HG03575 (cell line): ENCODE data around the gene FLYWCH1.

Source experiments
- ATAC-seq: cut with Tn5 transposase; IDR thresholded peaks from one replicate; pipeline ENCODE4 v1.9.1; 2021; ENCODE audit not compliant: unreplicated experiment, insufficient number of reproducible peaks, low FRiP score; ENCODE audit errors: extremely low read depth

The FLYWCH1 gene

DNA sequence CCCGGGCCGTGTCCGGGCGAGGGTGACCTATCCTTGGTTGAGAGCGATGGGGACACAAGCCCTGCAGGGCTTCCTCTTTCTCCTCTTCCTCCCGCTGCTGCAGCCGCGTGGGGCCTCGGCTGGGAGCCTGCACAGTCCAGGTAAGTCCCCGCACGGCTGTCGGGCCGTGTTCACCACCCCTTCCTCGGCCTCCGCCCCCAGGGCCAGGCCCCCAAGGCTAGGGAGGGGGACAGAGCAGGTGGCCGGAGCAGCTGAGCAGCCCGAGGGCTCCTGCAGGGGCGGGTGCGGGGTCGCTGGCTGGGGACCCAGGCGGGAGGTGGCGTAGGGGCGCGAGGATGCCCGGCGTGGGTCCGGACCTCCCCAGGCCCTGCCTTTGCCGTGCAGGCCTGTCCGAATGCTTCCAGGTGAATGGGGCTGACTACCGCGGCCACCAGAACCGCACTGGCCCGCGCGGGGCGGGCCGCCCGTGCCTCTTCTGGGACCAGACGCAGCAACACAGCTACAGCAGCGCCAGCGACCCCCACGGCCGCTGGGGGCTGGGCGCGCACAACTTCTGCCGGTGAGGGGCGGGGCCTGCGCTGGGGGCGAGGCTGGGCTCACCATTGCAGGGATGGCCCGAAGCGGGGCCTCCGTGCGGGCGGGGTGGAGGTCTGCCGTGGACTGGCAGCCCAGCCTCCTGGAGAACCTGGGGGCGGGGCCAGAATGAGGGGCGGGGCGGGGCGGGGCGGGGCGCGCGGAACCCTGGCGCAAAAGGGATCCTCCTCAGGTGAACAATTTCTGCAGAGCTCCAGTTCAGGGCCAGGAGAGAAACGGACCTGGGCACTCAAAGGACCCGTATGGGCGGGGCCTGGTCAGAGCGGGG, 53.0 kb downstream of the FLYWCH1 start:
- no peak for ATAC-seq

DNA sequence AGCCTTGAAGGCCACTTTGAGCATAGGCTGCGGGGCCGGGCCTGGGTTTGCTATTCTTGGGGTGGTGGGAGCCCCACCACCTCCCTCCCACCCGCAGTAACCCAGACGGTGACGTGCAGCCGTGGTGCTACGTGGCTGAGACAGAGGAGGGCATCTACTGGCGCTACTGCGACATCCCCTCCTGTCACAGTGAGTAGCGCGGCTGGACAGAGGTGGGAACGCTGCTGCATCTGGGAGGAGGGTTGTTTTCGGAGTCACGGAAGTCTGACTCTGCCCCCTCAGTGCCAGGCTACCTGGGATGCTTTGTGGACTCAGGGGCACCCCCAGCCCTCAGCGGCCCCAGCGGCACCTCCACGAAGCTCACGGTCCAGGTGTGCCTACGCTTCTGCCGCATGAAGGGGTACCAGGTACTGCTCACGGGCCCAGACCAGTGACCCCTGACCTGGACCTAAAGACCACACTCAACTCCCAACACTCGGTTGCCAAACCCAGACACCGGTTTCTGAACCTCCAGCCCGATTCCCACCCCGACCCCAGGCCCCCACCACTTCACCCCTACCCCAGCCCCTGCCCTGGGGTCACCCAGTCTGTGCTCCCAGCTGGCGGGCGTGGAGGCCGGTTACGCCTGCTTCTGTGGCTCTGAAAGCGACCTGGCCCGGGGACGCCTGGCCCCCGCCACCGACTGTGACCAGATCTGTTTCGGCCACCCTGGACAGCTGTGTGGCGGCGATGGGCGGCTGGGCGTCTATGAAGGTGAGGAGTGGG, 54.5 kb downstream of the FLYWCH1 start:
- ATAC-seq, result no peak

DNA sequence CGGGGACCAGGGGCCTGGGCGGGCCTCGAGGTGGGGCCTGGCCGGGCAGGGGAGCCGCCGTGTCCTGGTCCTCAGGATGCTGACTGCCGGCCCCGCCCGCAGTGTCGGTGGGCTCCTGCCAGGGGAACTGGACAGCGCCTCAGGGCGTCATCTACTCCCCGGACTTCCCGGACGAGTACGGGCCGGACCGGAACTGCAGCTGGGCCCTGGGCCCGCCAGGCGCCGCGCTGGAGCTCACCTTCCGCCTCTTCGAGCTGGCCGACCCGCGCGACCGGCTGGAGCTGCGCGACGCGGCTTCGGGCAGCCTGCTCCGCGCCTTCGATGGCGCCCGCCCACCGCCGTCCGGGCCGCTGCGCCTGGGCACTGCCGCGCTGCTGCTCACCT, 55.1 kb downstream of the FLYWCH1 start:
- no peak for ATAC-seq

DNA sequence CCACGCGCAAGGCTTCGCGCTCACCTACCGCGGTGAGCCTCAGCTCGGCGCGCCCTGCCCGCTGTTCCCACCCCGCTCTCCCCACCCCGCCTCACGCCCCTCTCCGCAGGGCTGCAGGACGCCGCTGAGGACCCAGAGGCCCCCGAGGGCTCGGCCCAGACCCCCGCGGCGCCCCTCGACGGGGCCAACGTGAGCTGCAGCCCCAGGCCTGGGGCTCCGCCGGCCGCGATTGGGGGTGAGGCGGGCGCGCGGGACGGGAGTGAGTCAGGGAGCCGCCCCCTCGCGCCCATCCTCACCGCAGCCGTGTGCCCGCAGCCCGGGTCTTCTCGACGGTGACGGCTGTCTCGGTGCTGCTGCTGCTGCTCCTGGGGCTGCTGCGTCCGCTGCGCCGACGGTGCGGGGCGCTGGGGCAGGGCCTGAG, 55.5 kb downstream of the FLYWCH1 start:
- ATAC-seq, result no peak

DNA sequence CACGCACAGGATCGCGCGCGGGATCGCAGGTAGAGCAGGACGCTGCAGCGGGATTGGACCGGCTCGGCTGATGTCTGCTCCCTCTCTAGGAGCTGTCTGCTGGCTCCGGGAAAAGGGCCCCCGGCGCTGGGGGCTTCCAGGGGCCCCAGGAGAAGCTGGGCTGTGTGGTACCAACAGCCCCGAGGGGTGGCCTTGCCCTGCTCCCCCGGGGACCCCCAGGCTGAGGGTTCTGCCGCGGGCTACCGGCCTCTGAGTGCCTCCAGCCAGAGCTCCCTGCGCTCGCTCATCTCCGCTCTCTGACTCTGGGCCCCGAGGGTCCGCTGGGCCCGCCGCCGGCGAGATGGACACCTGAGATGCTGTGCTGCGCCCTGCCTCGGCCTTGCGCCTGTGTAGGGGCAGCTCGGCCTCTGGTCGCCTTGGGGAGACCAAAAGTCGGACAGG, 56.0 kb downstream of the FLYWCH1 start:
- no peak for ATAC-seq

DNA sequence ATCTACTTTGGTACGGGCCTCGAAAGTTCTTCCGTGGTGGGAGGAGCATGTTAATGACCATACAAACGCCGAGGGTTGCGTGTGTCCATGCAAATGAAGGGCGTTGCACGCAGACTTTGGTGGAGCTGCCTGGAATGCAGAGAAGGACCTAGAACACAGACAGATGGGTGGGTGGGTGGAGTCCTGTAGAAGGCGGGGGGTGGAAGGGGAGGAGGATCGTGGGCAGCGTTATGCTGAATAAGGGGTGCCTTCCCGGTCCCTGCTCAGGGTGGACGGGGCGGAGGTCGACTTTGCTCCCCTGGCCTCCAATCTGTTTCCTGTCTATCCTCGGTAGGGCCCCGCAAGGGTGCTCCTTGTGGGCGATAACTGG, 56.6 kb downstream of the FLYWCH1 start:
- ATAC-seq, result no peak

DNA sequence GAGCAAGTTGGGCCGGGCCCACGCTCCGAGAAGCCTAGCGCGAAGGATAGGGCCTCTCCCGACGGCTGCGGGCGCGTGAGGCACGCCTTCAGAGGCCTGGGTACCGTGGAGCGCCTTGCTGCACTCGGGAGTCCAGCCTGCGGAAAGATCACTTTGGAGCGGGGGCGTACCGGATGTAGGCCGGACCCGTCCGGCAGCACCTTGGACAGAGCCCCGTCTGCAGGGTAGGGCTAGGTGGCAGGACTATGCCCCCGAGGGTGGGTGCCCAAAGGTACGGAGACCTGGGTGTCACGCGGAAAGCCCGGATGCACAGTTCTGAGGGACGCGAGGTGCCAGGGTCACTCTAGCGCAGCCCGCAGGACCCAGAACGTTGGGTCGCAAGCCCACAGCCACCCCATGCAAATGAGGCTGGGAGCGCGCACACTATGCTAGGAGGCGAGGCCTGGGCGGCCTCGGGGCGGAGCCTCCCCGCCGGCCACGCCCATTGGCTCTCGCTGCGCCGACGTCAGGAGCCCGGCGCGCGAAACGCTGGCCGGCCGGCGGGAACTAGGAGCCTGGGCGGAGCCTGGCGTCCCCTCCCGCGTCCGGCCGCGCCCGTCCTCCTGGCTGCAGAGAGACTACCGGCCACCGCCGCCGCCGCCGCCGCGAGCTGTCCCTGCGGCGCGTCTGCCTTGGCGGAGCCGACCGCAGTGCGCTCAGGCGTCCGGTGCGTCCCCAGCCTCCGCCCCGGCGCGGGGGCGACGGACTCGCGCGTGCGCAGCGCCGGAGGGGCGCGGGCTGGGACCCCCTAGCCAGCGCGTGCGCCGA, 57.2 kb downstream of the FLYWCH1 start, which contains the start of gene PAQR4:
Gene PAQR4 (plus strand): TSS at position 611 of the 807 bp plus-strand sequence. CDS start 327 bp downstream, outside the sequence.
- no peak for ATAC-seq

DNA sequence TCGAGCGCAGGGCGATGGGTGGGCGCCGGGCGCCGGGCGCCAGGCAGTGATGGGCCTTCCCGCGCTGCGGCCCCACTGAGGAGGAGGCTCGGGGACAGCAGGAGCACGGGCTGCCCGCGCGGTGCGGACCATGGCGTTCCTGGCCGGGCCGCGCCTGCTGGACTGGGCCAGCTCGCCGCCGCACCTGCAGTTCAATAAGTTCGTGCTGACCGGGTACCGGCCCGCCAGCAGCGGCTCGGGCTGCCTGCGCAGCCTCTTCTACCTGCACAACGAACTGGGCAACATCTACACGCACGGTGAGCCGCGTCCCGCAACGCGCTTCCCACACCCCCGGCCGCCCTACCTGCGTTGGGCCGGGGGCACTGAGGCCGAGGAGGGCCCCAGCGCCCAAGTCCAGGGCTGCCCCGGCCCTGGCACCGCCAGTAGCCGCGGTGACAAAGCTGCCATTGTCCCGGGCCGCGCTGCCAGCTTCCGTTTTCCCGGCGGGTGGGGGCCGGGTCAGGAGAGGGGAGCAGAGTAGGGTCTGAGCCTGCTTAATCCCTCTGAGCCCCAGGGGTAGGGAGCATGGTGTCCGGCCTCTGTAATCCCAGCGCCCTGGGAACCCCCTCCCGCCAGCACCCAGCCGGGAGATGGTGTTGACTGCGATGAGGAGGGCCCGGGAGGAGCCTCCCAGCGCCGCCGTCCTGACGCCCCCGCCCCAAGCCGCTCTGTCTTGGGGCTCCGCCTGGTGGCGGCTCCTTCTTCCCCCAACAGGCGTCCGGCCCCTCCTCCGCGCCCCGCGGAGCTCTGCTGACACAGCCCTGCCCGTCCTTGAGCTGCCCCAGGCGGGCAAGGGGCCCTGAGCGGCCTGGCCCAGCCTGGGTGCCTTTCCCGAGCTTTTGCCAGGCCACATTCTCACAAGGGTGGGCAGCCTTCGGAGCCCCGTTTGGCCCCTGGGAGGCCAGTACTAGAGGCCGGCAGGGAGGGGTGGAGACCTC, 58.1 kb downstream of the FLYWCH1 start:
- no peak for ATAC-seq

DNA sequence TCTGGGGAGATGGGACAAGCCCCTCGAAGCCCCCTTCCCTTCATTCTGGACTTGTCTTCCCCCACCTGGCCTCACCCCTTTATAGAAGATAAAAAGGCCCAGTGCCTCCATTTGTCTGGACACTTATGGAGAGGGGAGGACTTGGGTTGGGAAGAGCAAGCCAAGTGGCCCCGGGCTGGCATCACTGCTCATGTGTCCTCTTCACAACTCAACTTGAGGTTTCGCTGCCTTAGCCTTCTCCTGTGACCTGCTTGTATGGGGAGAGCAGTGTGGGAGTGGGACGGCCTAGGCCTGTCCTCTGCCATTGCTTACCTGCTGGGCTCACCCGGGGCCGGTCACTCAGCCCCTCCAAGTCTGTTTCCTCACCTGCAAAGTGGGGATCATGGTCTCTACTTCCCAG, 58.8 kb downstream of the FLYWCH1 start:
- no peak for ATAC-seq

DNA sequence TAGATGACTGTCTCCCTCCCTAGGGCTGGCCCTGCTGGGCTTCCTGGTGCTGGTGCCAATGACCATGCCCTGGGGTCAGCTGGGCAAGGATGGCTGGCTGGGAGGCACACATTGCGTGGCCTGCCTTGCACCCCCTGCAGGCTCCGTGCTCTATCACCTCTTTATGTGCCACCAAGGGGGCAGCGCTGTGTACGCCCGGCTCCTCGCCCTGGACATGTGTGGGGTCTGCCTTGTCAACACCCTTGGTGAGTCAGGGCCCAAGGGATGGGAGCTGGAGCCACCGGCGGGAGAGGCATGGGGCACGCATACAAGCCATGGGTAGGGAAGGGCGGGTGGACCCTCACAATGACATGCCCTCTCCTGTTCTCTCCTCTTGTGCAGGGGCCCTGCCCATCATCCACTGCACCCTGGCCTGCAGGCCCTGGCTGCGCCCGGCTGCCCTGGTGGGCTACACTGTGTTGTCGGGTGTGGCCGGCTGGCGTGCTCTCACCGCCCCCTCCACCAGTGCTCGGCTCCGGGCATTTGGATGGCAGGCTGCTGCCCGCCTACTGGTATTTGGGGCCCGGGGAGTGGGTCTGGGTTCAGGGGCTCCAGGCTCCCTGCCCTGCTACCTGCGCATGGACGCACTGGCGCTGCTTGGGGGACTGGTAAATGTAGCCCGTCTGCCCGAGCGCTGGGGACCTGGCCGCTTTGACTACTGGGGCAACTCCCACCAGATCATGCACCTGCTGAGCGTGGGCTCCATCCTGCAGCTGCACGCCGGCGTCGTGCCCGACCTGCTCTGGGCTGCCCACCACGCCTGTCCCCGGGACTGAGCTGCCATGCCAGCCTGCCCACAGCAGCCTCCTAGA, 59.6 kb downstream of the FLYWCH1 start:
- no peak for ATAC-seq

DNA sequence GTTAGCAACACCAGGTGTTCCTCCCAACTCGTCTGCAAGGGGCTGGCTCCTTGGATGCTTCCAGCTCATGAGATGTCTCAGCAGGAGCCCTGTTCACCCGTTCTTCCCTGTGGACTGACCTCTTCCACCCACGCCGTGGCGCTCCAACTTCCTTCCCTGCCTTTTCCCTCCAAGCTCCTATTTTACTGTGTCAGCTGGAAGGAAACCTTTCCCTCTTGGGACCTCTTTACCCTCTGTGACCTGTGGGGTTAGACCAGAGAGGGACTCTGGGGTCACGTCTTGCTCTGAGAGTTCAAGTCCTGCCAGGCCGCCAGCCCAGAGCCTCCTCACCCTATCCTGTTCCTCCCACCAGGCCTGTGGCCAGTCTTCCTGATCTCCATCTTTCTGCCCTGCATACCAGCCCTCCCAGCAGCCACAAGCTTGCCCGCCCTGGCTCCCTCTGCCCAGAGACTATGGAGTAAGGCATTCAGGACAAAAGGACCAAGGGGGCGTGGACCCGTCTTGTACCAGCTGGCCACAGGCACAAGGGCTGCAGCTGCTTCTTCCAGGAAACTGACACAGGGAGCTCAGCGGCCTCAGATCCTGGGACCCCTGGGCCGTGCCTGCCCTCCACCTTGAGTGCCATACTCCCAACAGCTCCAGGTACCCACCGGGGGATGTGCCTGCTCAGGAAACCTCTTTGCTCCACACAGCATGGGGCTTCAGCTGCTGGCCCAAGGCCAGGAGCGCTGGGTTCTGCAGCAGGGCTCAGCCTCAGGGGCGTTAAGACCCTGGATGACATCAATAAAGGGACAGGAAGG, 60.5 kb downstream of the FLYWCH1 start:
- ATAC-seq, result no peak

DNA sequence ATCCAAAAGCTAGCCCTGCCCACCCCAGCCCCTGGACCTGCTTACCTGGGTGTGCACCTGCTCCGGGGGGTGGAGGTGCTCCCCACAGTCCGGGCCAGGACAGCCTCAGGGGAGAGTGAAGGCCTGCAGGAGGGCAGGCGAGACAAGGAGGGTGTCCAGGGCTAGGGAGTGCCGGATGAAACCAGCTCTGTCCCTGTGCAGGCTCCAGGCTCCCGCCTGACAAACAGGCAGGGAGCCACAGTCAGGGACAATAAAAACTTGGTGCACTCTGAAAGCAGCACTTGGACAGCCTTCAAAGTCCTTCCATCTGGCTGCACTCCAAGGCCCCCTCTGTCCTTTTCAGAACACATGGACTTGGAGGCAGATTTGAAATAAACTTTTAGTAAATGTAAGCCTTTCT, 61.4 kb downstream of the FLYWCH1 start:
- no peak for ATAC-seq

DNA sequence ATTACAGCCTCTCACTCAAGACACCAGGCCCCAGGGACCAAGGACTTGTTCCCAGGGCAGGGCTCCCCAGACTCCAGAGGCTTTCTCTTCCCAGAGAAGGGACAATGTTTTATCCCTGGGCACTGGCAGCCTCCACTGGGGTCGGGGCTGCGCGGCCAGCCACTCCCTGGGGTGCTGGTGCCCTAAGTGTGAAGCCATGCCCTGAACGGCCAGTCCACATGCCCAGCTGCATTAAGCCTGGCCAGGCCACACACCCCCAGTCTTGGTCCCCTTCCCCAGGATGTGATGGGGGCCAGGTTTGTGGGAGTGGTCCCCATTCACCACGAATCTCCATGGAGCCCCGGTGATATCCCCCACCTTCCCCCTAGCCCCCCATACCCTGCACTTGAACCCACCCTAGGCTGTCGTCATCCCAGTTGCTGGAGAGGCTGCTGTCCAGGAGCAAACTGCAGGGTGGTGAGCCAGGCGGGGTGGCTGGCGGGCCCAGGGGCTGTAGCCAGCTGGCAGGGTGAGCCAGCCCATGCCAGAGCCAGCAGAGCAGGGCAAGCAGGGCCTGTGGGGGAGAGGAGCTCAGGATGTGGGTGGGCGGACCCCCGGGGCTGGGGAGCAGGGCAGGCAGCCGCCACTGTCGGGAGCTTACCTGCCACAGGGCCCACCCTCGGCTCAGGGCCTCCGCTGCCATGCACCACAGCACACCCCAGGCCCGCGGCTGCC, 62.0 kb downstream of the FLYWCH1 start:
- ATAC-seq, result no peak

DNA sequence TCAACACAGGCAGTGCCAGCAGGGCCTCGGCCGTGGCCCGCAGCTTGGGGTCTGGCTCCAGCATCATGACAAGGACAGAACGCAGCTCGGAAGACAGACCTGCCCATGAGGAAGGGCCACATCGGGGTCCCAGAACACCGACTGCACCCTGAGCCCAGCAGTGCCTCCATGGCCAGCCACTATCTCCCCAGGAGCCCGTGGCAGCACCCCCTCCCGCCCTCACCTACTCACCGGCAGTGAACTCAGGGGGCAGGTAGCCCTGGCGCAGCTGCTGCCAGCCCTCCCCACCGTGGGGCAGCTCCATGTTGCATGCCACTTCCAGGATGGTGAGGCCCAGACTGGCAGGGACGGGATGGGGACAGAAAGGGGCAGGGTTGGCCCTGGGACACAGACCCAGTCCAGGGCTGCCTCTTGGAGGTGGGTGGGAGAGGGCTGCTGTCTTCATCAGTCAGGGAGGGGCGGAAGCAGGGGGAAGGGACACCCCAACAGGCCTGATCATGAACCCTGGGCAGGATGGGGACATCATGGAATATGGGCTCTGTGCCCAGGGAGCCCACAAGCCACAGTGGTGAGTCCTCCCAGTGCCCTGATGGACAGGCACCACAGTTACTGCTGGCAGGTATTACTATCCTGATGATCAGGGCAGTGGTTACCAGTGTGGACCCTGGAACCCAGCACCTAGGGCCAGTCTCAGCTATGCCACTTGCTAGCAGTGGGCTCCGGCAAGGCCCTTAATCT, 62.8 kb downstream of the FLYWCH1 start:
- ATAC-seq, result no peak

DNA sequence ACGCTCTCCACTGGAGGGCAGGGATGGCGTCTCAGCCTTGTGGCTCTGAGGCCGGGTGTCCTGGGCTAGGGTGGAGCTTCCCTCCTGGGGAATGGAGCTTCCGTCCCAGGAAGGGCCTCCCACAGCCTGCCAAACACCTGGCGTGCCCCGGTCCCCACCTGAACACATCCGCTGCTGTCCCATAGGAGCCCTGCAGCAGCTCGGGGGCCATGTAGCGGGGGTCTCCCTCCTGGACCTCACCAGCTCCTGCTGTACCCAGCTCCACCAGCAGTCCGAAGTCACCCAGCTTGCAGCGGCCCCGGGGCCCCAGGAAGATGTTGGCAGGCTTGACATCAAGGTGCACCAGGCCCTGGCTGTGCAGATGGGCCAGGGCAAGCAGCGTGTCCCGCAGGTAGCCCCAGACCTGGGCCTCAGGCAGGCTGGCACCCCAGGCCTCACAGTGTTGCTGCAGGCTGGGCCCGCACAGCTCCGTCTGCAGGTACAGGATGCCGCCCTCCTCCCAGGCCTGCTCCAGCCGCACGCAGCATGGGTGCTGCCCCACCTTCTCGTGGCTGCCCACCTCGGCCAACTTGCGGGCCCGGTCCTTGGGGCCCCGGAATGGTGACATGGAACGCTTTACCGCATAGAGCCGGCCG, 63.5 kb downstream of the FLYWCH1 start:
- ATAC-seq, result no peak
